Thyroid gland (tissue), 4 donors: ENCODE results near the gene RNF215.

Experiments used
- POLR2A ChIP-seq, 2 donors: fragments of 450-650 bp; IDR thresholded peaks; one replicate each; pipeline ENCODE4 v1.6.1; 2017; ENCODE audit warnings: antibody characterized with exemption in 2 of 2, mild to moderate bottlenecking in 2 of 2, moderate library complexity in 1 of 2
- TF ChIP-seq, protein P1 (sequence below), 6 experiments: fragments of 200-600 bp in 3 of 6; fragments of 450-650 bp in 3 of 6; sonication (generic) in 3 of 6; IDR thresholded peaks; one replicate each; pipeline ENCODE4 v1.5.1; 2016 to 2019; ENCODE audit warnings: antibody characterized with exemption in 6 of 6, mild to moderate bottlenecking in 2 of 6, inconsistent platforms in 1 of 6, moderate library complexity in 1 of 6

DNA sequence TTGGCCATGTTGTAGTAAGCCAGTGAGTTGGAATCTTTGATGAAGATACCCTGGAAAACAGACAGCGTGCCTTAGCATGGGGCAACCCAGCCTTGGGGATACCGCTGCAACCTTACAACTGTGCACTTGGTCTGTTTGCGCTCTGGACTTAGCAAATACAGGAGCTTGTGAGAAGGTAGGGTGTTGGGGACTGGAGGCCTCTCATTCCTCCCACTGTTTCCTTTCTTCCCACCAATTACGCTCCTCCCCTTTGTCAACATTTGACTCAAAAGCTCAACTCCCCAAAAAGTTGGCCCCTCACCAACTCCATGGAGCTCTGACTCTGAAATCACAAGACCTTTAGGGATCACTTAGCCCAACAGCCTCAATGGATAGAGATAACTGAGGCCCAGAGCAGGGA, 52.6 kb downstream of the RNF215 start:
- TF ChIP-seq, protein P1, sequence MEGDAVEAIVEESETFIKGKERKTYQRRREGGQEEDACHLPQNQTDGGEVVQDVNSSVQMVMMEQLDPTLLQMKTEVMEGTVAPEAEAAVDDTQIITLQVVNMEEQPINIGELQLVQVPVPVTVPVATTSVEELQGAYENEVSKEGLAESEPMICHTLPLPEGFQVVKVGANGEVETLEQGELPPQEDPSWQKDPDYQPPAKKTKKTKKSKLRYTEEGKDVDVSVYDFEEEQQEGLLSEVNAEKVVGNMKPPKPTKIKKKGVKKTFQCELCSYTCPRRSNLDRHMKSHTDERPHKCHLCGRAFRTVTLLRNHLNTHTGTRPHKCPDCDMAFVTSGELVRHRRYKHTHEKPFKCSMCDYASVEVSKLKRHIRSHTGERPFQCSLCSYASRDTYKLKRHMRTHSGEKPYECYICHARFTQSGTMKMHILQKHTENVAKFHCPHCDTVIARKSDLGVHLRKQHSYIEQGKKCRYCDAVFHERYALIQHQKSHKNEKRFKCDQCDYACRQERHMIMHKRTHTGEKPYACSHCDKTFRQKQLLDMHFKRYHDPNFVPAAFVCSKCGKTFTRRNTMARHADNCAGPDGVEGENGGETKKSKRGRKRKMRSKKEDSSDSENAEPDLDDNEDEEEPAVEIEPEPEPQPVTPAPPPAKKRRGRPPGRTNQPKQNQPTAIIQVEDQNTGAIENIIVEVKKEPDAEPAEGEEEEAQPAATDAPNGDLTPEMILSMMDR (IDR thresholded peaks at IDR 0.05) = no peak
- TF ChIP-seq POLR2A (IDR thresholded peaks at IDR 0.05) = no peak
